ENCODE measurements around the gene SMCO2. TPM values are rescaled to one million over a fixed set of nuclear protein-coding genes. Genes with fewer than 3 reads are reported as not detected.

The SMCO2 gene
- total and polyA plus RNA-seq, 2 of the 13 experiments (the other 11 are each of a cell fraction or from before 2014, with no cell fraction given), result 0.15 TPM; not detected in 1

- TF ChIP-seq ZNF142 (CRISPR knock-in tag; IDR thresholded peaks at IDR 0.05) (no peak), SRF (IDR thresholded peaks at IDR 0.05; ENCODE audit: low read depth, low read length) (no peak), ZNF24 (IDR thresholded peaks at IDR 0.05) (no peak), NBN (conservative IDR thresholded peaks at IDR 0.05) (no peak), PAX8 (CRISPR knock-in tag; IDR thresholded peaks at IDR 0.05; ENCODE audit: borderline replicate concordance) (no peak), ZBTB37 (CRISPR knock-in tag; IDR thresholded peaks at IDR 0.05) (no peak), MAX (IDR thresholded peaks at IDR 0.05) (no peak), PATZ1 (CRISPR knock-in tag; IDR thresholded peaks at IDR 0.05) (no peak)
Observed at GRCh38 chr12:27500546-27500945, 54.0 kb downstream of the SMCO2 start (continued).

All from HepG2 (cell line).